K562 (cell line): ENCODE results near the gene LOXHD1. TPM values are rescaled to one million over a fixed set of nuclear protein-coding genes. Genes with fewer than 3 reads are reported as not detected.

Experiments used
- ATAC-seq: fragments of 200-7000 bp; cut with Tn5 transposase; 3 replicates; pipeline ENCODE4 v1.9.1; 2020; ENCODE audit warnings: moderate library complexity
- BruUV-seq: library from RNA; stranded (reverse); fragments of 400-500 nt; replicated peaks from 2 replicates; lab custom pipeline; 2021; lab: Mats Ljungman, UMichigan
- CTCF ChIA-PET: fragments of 300-600 bp; formaldehyde crosslinking; extraction: SDS; loops from one replicate; lab custom pipeline; 2021; ENCODE audit warnings: low intra/inter-chr PET ratio; lab: Yijun Ruan, JAX
- POLR2A ChIA-PET: fragments of 300-600, 350-650 bp; sonication (Branson Sonifier 250); formaldehyde crosslinking; extraction: SDS; loops from one replicate; lab custom pipeline; 2021; ENCODE audit warnings: antibody characterized with exemption, inconsistent platforms; lab: Yijun Ruan, JAX
- DNase-seq, 4 experiments: peaks; one replicate each; pipeline versions ENCODE4 v3.0.0 to v3.0.0-alpha.2; 2011 to 2018; ENCODE audit warnings: low spot score in 3 of 4, mixed read lengths in 3 of 4; ENCODE audit errors: extremely low read depth in 1 of 4
- FAIRE-seq: peaks from 2 replicates; lab custom pipeline; 2011; peaks lifted over from hg19 to GRCh38; lab: Jason Lieb, UNC
- H2AFZ ChIP-seq: 2 replicates; pipeline ENCODE4 v1.6.0; 2011; ENCODE audit warnings: low read depth, low read length, control low read depth, inconsistent platforms
- H3K27ac ChIP-seq: fragments of 200-600 bp; 3 replicates; pipeline ENCODE4 v1.8.0; 2011; ENCODE audit warnings: low read depth, mild to moderate bottlenecking, control low read depth, inconsistent platforms, low read length, moderate library complexity, mixed read lengths; ENCODE audit errors: extremely low read depth
- H3K27me3 ChIP-seq, 2 experiments: fragments of 300-600 bp in 1 of 2; 2 replicates in 1 of 2; 3 replicates in 1 of 2; pipeline versions ENCODE4 v1.6.0 to v1.8.0; 2011; ENCODE audit warnings: inconsistent platforms in 2 of 2, low read length in 2 of 2, mild to moderate bottlenecking in 1 of 2, mixed read lengths in 1 of 2, moderate library complexity in 1 of 2; ENCODE audit not compliant: control insufficient read depth in 2 of 2, insufficient read depth in 2 of 2
- H3K36me3 ChIP-seq: fragments of 300-600 bp; 3 replicates; pipeline ENCODE4 v1.8.0; 2011; ENCODE audit warnings: mild to moderate bottlenecking, low read length, inconsistent platforms; ENCODE audit not compliant: control insufficient read depth, insufficient read depth
- H3K4me1 ChIP-seq, 2 experiments: fragments of 200-600 bp in 1 of 2; replicated peaks in 1 of 2; 2 replicates in 1 of 2; 3 replicates in 1 of 2; pipeline versions ENCODE4 v1.5.1 to v1.8.0; 2011; ENCODE audit warnings: inconsistent platforms in 2 of 2, low read length in 2 of 2, mild to moderate bottlenecking in 1 of 2, mixed read lengths in 1 of 2, moderate library complexity in 1 of 2; ENCODE audit not compliant: control insufficient read depth in 2 of 2, insufficient read depth in 2 of 2
- H3K4me2 ChIP-seq: 2 replicates; pipeline ENCODE4 v1.6.1; 2011; ENCODE audit warnings: low read length, control low read depth, inconsistent platforms, mixed read lengths; ENCODE audit not compliant: insufficient read depth
- H3K4me3 ChIP-seq: fragments of 200-600 bp; sonication (generic), shearing (Covaris generic); 2 replicates; pipeline ENCODE4 v1.5.1; 2016; ENCODE audit warnings: control low read depth, inconsistent platforms
- H3K79me2 ChIP-seq: fragments of 200-600 bp; 3 replicates; pipeline ENCODE4 v1.8.0; 2011; ENCODE audit warnings: low read length, inconsistent platforms; ENCODE audit not compliant: control insufficient read depth, insufficient read depth
- H3K9ac ChIP-seq, 2 experiments: 2 replicates each; pipeline versions ENCODE4 v1.6.0 to v1.6.1; 2011; ENCODE audit warnings: low read depth in 2 of 2, low read length in 2 of 2, control low read depth in 1 of 2, inconsistent platforms in 1 of 2, mild to moderate bottlenecking in 1 of 2, mixed read lengths in 1 of 2; ENCODE audit not compliant: insufficient read depth in 1 of 2
- H3K9me1 ChIP-seq: one replicate; pipeline ENCODE4 v1.6.0; 2011; ENCODE audit warnings: inconsistent platforms, mild to moderate bottlenecking, low read length, moderate library complexity; ENCODE audit not compliant: control insufficient read depth, insufficient read depth
- H3K9me3 ChIP-seq: replicated peaks from 2 replicates; pipeline ENCODE4 v1.5.1; 2011; ENCODE audit warnings: low read depth, low read length, inconsistent platforms; ENCODE audit not compliant: control insufficient read depth, insufficient read depth
- H4K20me1 ChIP-seq: replicated peaks from 2 replicates; pipeline ENCODE4 v1.6.1; 2011; ENCODE audit warnings: low read length, inconsistent platforms, mixed read lengths; ENCODE audit not compliant: control insufficient read depth, insufficient read depth
- CBFA2T3 ChIP-seq: fragments of 450-650 bp; IDR thresholded peaks from 2 replicates; pipeline ENCODE4 v1.6.1; 2017
- E2F1 ChIP-seq: sonication (generic); formaldehyde crosslinking; IDR thresholded peaks from 2 replicates; pipeline ENCODE4 v1.8.1; 2023; ENCODE audit warnings: mild to moderate bottlenecking, missing genetic modification reagents, moderate library complexity
- REST ChIP-seq, 2 experiments: fragments of 450-650 bp; formaldehyde crosslinking in 1 of 2; IDR thresholded peaks; 2 replicates each; pipeline versions ENCODE4 v1.4.0 to v1.6.1; 2014 to 2020; ENCODE audit warnings: mild to moderate bottlenecking in 2 of 2, borderline replicate concordance in 1 of 2, low read depth in 1 of 2
- SIRT6 ChIP-seq: IDR thresholded peaks from one replicate; pipeline ENCODE4 v1.6.1; 2012; ENCODE audit warnings: low read depth, mild to moderate bottlenecking, control low read depth, inconsistent platforms, low read length, moderate library complexity
- SUPT5H ChIP-seq: fragments of 450-650 bp; IDR thresholded peaks from 2 replicates; pipeline ENCODE4 v1.6.1; 2016
- U2AF1 ChIP-seq: fragments of 200-400 bp; formaldehyde crosslinking; optimal IDR thresholded peaks from 2 replicates; pipeline ENCODE3; 2017; ENCODE audit warnings: mild to moderate bottlenecking, low read depth, low read length, moderate library complexity
- ZNF175 ChIP-seq: fragments of 200-800 bp; sonication (Bioruptor generic); IDR thresholded peaks from 2 replicates; pipeline ENCODE4 v1.6.1; 2016; ENCODE audit warnings: low read depth, mild to moderate bottlenecking, missing genetic modification characterization, missing compliant biosample characterization
- ZNF398 ChIP-seq: fragments of 250-450 bp; sonication (Bioruptor Pico); IDR thresholded peaks from 2 replicates; pipeline ENCODE4 v1.8.0; 2021; ENCODE audit warnings: moderate library complexity, mild to moderate bottlenecking, inconsistent platforms
- WGBS: fragments of 100-300 bp; shearing (Covaris generic); methylation state at CpG from one replicate; pipeline ENCODE4 v1.1.6; 2016; ENCODE audit warnings: low coverage, mixed read lengths; ENCODE audit not compliant: insufficient coverage; ENCODE audit errors: missing lambda C conversion rate; 5-methylcytosine and 5-hydroxymethylcytosine counted together
- in situ Hi-C: fragments of 300-500 bp; cut with MboI; formaldehyde crosslinking; loops from 4 replicates; pipeline ENCODE4 v1.15.0; 2018; ENCODE audit warnings: inconsistent platforms, mixed read lengths
- intact Hi-C: fragments of 100-400 bp; cut with micrococcal nuclease; formaldehyde crosslinking; loops from 2 replicates; pipeline ENCODE4 v1.14.2; 2022
- polyA plus RNA-seq, 8 experiments: library from polyadenylated mRNA; depleted of rRNA in 4 of 8; stranded (reverse) in 5 of 8; unstranded in 3 of 8; fragments of >200 nt; fragmentation: Nextera tagmentation in 2 of 8; fragmentation: Illumina TruSeq in 1 of 8; extraction: Ambion mirVana in 2 of 8; extraction: Trizol in 1 of 8; gene quantifications; 2 replicates each; pipeline versions ENCODE4 v1.2.1 to v1.2.3, GENCODE V29; 2011 to 2014; ENCODE audit warnings: inconsistent platforms in 1 of 8, missing spikeins in 1 of 8
- total RNA-seq, 7 experiments: library from RNA; depleted of rRNA in 6 of 7; stranded (reverse); fragments of >200 nt in 6 of 7; fragmentation: Illumina TruSeq in 2 of 7; extraction: Trizol in 2 of 7; gene quantifications; 2 replicates each; pipeline versions ENCODE4 v1.2.1 to v1.2.3, GENCODE V29; 2011 to 2021; ENCODE audit warnings: low replicate concordance in 1 of 7

Gene LOXHD1
- total and polyA plus RNA-seq, 9 of the 15 experiments (the other 6 are each of a cell fraction or from before 2014, with no cell fraction given), result not detected

GRCh38 chr18:46466234-46467160 is 190.5 kb downstream of the LOXHD1 start:
- DNase-seq (no peak), ATAC-seq (no peak), FAIRE-seq (no peak)
- peaks cover 0 to 4% of the 10 kb centered on the region in 2 experiments; a peak in 1 of 5 replicates for H3K27me3 ChIP-seq
- BruUV-seq, result no TSS peak
- H3K27ac ChIP-seq, result no peak overlapping the region
- WGBS, result 1% methylated on average over 8 of the region's 9 CpGs
- no peaks in the 10 kb centered on the region for H3K79me2 ChIP-seq
- H3K4me3 ChIP-seq, result no peak overlapping the region
- POLR2A ChIA-PET, result no interaction called here
- intact Hi-C loops (no loop called here), in situ Hi-C loops (no loop called here)
- H3K9ac ChIP-seq, result no peak overlapping the region
- no peaks in the 10 kb centered on the region for H3K9me1 ChIP-seq
- H3K4me1 ChIP-seq, result no peaks in the 10 kb centered on the region
- CTCF ChIA-PET, result no interaction called here
- H3K4me2 ChIP-seq, result no peak overlapping the region
- H3K36me3 ChIP-seq, result no peaks in the 10 kb centered on the region
- H3K9me3 ChIP-seq, result no peaks in the 10 kb centered on the region
- H4K20me1 ChIP-seq, result no peaks in the 10 kb centered on the region
- no peak overlapping the region for H2AFZ ChIP-seq
- TF ChIP-seq E2F1 (CRISPR knock-in tag) (no peak), CBFA2T3 (no peak), ZNF398 (CRISPR knock-in tag) (no peak), SUPT5H (no peak), ZNF175 (no peak), REST (IDR thresholded peaks at IDR 0.05; ENCODE audit: borderline replicate concordance) (no peak), REST (CRISPR knock-in tag; IDR thresholded peaks at IDR 0.05; ENCODE audit: low read depth) (no peak), SIRT6 (no peak), U2AF1 (no peak)
